Thyroid gland (tissue), 4 donors: Measurements from ENCODE around the gene HSPA1B. TPM values are rescaled to one million over a fixed set of nuclear protein-coding genes. Genes with fewer than 3 reads are reported as not detected.
"Not testable (repeated sequence)": the region's sequence is repeated elsewhere in the genome, so short reads cannot be mapped to it uniquely, and the experiment has no call there.

Experiments
- DNase-seq, 2 donors: peaks; one replicate each; pipeline ENCODE4 v3.0.0-alpha.2; 2019
- H3K27ac ChIP-seq, 3 donors: fragments of 200-600 bp; sonication (generic); 1 replicate in 2 of 3; 2 replicates in 1 of 3; pipeline ENCODE4 v1.5.1; 2016 to 2019; ENCODE audit warnings: mild to moderate bottlenecking in 1 of 3, moderate library complexity in 1 of 3
- H3K27me3 ChIP-seq: fragments of 200-600 bp; sonication (generic); one replicate; pipeline ENCODE4 v1.5.1; 2019
- H3K36me3 ChIP-seq, 2 donors: fragments of 200-600 bp; sonication (generic); one replicate each; pipeline ENCODE4 v1.5.1; 2016 to 2019
- H3K4me1 ChIP-seq, 2 donors: fragments of 200-600 bp; sonication (generic); one replicate each; pipeline ENCODE4 v1.5.1; 2017 to 2019
- H3K4me3 ChIP-seq, 3 donors: fragments of 200-600 bp; sonication (generic); replicated peaks in 1 of 3; 1 replicate in 2 of 3; 2 replicates in 1 of 3; pipeline ENCODE4 v1.5.1; 2016; ENCODE audit warnings: mild to moderate bottlenecking in 1 of 3
- H3K9me3 ChIP-seq: fragments of 200-600 bp; sonication (generic); one replicate; pipeline ENCODE4 v1.5.1; 2017
- POLR2A ChIP-seq, 2 donors: fragments of 450-650 bp; IDR thresholded peaks; one replicate each; pipeline ENCODE4 v1.6.1; 2017; ENCODE audit warnings: antibody characterized with exemption in 2 of 2, mild to moderate bottlenecking in 2 of 2, moderate library complexity in 1 of 2
- WGBS, 2 donors: methylation state at CpG; one replicate each; pipeline ENCODE4 v1.1.5; 2017; 5-methylcytosine and 5-hydroxymethylcytosine counted together
- intact Hi-C: fragments of 100-400 bp; cut with DNase I; formaldehyde crosslinking; loops from one replicate; pipeline ENCODE4 v1.15.1; 2023
- total RNA-seq, 4 donors: library from RNA; depleted of rRNA; stranded (reverse); fragments of >200 nt; gene quantifications; one replicate each; pipeline ENCODE4 v1.2.3, GENCODE V29; 2016
- TF ChIP-seq, protein P1 (sequence below), 6 experiments: fragments of 200-600 bp in 3 of 6; fragments of 450-650 bp in 3 of 6; sonication (generic) in 3 of 6; IDR thresholded peaks; one replicate each; pipeline ENCODE4 v1.5.1; 2016 to 2019; ENCODE audit warnings: antibody characterized with exemption in 6 of 6, mild to moderate bottlenecking in 2 of 6, inconsistent platforms in 1 of 6, moderate library complexity in 1 of 6

The HSPA1B gene
- total RNA-seq, 4 donors from 2014 or later: 194 to 330 (median 256) TPM

- WGBS, 2 donors: 42 to 56% methylated on average over 12 to 15 of the region's 37 CpGs
- H3K9me3 ChIP-seq, intact Hi-C loops, H3K36me3 ChIP-seq, H3K27me3 ChIP-seq, DNase-seq: not testable (repeated sequence)
- TF ChIP-seq, protein P1, sequence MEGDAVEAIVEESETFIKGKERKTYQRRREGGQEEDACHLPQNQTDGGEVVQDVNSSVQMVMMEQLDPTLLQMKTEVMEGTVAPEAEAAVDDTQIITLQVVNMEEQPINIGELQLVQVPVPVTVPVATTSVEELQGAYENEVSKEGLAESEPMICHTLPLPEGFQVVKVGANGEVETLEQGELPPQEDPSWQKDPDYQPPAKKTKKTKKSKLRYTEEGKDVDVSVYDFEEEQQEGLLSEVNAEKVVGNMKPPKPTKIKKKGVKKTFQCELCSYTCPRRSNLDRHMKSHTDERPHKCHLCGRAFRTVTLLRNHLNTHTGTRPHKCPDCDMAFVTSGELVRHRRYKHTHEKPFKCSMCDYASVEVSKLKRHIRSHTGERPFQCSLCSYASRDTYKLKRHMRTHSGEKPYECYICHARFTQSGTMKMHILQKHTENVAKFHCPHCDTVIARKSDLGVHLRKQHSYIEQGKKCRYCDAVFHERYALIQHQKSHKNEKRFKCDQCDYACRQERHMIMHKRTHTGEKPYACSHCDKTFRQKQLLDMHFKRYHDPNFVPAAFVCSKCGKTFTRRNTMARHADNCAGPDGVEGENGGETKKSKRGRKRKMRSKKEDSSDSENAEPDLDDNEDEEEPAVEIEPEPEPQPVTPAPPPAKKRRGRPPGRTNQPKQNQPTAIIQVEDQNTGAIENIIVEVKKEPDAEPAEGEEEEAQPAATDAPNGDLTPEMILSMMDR (IDR thresholded peaks at IDR 0.05): peak in 1 of 6 experiments; percentile 5
- peak in 1 of 2 donors; percentile 8 for TF ChIP-seq POLR2A (IDR thresholded peaks at IDR 0.05)
- Histone ChIP-seq H3K4me3 (peak overlapping the region in 2 of 3 donors; percentile 5 to 26), H3K27ac (peak overlapping the region; percentile 17 to 100 (median 99)), H3K4me1 (peaks cover 28 to 49% of the 10 kb centered on the region in 2 donors)
Observed at GRCh38 chr6:31817133-31817928, 10.2 kb upstream of the HSPA1B start.

GRCh38 chr6:31817929-31818511 lies 9.5 kb upstream of the HSPA1B start:
- Histone ChIP-seq H3K4me3 (peak overlapping the region in 2 of 3 donors; percentile 5 to 26), H3K27ac (peak overlapping the region; percentile 17 to 100 (median 99)), H3K4me1 (peaks cover 35 to 54% of the 10 kb centered on the region in 2 donors)
- intact Hi-C loops, H3K36me3 ChIP-seq, DNase-seq, H3K9me3 ChIP-seq, H3K27me3 ChIP-seq: not testable (repeated sequence)
- WGBS, 2 donors: 72 to 78% methylated on average over 8 of the region's 8 CpGs

DNA sequence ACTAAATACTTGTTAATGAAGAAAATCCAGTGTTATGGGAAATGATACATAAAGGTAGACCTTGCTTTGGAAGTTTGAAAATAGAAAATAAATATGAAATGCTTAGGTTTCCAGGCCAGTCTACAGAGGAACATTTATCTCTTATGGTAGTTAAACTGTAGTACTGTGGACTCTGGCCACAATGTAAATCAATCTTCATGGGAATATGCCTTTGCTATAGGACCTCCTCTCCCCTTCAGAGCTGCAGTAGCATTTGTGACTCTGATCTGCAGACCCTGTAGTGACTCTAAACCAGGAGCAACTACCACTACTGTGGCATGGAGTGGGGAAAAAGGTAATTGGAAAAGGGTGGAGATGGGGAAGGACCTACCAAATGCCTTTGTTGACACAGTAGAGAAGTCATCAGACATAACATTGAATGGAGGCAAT lies 7.7 kb upstream of the HSPA1B start:
- DNase-seq: no peak
- H3K27me3 ChIP-seq: no peaks in the 10 kb centered on the region
- H3K36me3 ChIP-seq: no peaks in the 10 kb centered on the region
- no peak overlapping the region for H3K4me3 ChIP-seq
- H3K4me1 ChIP-seq: peaks cover 44 to 61% of the 10 kb centered on the region in 2 donors
- TF ChIP-seq POLR2A (IDR thresholded peaks at IDR 0.05): no peak
- TF ChIP-seq, protein P1 (IDR thresholded peaks at IDR 0.05): no peak
- H3K27ac ChIP-seq: peak overlapping the region; percentile 65 to 100 (median 99)
- intact Hi-C loops: no loop called here
- no peaks in the 10 kb centered on the region for H3K9me3 ChIP-seq

DNA sequence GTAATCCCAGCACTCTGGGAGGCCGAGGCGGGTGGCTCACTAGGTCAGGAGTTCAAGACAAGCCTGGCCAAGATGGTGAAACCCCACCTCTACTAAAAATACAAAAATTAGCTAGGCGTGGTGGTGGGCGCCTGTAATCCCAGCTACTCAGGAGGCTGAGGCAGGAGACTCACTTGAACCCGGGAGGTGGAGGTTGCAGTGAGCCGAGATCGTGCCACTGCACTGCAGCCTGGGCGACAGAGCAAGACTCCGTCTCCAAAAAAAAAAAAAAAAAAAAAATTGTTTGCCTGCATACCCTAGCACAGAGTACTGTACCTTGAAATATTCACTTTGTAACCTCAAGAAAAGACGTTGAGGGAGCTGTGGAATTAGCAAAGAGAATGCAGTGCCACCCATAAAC lies 7.1 kb upstream of the HSPA1B start:
- DNase-seq, intact Hi-C loops, H3K9me3 ChIP-seq, H3K27me3 ChIP-seq, H3K4me3 ChIP-seq, H3K36me3 ChIP-seq: not testable (repeated sequence)
- Histone ChIP-seq H3K4me1 (peaks cover 46 to 66% of the 10 kb centered on the region in 2 donors), H3K27ac (peak overlapping the region; percentile 65 to 100 (median 99))
- 93% methylated on average over 10 of the region's 10 CpGs for WGBS, 2 donors

GRCh38 chr6:31821301-31822035 lies 6.1 kb upstream of the HSPA1B start:
- no peak for TF ChIP-seq POLR2A (IDR thresholded peaks at IDR 0.05)
- TF ChIP-seq, protein P1 (IDR thresholded peaks at IDR 0.05): peak in 1 of 6 experiments; percentile 3
- no peaks in the 10 kb centered on the region for H3K27me3 ChIP-seq
- H3K4me3 ChIP-seq: peak overlapping the region in 2 of 3 donors; percentile 30 to 33
- no peaks in the 10 kb centered on the region for H3K36me3 ChIP-seq
- peak overlapping the region; percentile 99 to 100 (median 99) for H3K27ac ChIP-seq
- intact Hi-C loops: no loop called here
- 7% methylated on average over 39 of the region's 39 CpGs for WGBS, 2 donors
- H3K4me1 ChIP-seq: peaks cover 56 to 76% of the 10 kb centered on the region in 2 donors
- H3K9me3 ChIP-seq: no peaks in the 10 kb centered on the region
- peak; percentile 65 to 69 for DNase-seq
